Measurements from ENCODE around the gene ACTL9.

DNA sequence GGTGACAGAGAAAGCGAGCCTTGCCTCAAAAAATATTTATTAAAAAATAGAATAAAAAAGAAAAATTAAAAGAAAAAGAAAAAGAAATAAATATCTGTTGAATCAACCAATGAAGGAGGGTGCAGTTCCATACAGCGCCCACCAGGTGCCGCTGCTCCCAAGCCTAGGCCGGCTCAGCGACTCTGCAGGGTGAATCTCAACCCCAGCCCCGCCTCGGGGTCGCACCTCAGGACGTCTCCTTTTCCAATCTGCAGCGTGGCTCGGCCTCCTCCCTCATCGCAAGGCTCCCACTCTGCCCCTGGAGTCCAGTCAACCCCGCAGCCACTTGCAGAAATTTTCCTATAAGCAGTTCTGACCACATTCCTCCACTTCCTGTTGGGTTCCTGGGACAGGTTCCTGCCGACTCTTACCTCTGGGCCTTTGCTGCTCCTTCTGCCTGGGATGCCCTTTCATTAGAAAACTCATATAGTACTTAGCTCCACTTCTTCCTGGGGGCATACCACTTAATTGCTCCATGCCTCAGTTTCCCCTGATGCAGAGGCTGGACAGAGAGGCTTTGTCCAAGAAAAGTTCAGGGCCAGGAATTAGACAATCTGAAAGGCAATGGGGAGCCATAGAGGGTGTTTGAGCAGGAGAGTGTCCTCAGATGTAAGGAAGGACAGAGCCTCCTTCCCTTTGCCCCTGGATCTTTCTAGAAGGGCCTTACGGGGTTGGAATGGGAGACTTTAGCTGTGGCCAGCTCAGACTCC, 43.8 kb downstream of the ACTL9 start:
- TF ChIP-seq, protein P1, sequence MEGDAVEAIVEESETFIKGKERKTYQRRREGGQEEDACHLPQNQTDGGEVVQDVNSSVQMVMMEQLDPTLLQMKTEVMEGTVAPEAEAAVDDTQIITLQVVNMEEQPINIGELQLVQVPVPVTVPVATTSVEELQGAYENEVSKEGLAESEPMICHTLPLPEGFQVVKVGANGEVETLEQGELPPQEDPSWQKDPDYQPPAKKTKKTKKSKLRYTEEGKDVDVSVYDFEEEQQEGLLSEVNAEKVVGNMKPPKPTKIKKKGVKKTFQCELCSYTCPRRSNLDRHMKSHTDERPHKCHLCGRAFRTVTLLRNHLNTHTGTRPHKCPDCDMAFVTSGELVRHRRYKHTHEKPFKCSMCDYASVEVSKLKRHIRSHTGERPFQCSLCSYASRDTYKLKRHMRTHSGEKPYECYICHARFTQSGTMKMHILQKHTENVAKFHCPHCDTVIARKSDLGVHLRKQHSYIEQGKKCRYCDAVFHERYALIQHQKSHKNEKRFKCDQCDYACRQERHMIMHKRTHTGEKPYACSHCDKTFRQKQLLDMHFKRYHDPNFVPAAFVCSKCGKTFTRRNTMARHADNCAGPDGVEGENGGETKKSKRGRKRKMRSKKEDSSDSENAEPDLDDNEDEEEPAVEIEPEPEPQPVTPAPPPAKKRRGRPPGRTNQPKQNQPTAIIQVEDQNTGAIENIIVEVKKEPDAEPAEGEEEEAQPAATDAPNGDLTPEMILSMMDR (IDR thresholded peaks at IDR 0.05; ENCODE audit: insufficient read depth, low read length): peak; percentile 67
- TF ChIP-seq POLR2AphosphoS5 (IDR thresholded peaks at IDR 0.05; ENCODE audit: low read depth) (no peak), GABPA (IDR thresholded peaks at IDR 0.05; ENCODE audit: low read depth) (no peak)
- TF ChIP-seq, protein P2, sequence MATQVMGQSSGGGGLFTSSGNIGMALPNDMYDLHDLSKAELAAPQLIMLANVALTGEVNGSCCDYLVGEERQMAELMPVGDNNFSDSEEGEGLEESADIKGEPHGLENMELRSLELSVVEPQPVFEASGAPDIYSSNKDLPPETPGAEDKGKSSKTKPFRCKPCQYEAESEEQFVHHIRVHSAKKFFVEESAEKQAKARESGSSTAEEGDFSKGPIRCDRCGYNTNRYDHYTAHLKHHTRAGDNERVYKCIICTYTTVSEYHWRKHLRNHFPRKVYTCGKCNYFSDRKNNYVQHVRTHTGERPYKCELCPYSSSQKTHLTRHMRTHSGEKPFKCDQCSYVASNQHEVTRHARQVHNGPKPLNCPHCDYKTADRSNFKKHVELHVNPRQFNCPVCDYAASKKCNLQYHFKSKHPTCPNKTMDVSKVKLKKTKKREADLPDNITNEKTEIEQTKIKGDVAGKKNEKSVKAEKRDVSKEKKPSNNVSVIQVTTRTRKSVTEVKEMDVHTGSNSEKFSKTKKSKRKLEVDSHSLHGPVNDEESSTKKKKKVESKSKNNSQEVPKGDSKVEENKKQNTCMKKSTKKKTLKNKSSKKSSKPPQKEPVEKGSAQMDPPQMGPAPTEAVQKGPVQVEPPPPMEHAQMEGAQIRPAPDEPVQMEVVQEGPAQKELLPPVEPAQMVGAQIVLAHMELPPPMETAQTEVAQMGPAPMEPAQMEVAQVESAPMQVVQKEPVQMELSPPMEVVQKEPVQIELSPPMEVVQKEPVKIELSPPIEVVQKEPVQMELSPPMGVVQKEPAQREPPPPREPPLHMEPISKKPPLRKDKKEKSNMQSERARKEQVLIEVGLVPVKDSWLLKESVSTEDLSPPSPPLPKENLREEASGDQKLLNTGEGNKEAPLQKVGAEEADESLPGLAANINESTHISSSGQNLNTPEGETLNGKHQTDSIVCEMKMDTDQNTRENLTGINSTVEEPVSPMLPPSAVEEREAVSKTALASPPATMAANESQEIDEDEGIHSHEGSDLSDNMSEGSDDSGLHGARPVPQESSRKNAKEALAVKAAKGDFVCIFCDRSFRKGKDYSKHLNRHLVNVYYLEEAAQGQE (IDR thresholded peaks at IDR 0.05; ENCODE audit: insufficient replicate concordance, low read depth): no peak

Measured in HL-60 (cell line).